GM18909 (cell line): ENCODE data around the gene UGT1A4.

Experiments
- ATAC-seq: cut with Tn5 transposase; IDR thresholded peaks from one replicate; pipeline ENCODE4 v1.9.1; 2021; ENCODE audit warnings: mild to moderate bottlenecking; ENCODE audit not compliant: unreplicated experiment, poor library complexity

UGT1A4 gene

GRCh38 chr2:233779722-233780121, 61.2 kb downstream of the UGT1A4 start:
- ATAC-seq, result no peak

- ATAC-seq, result no peak
Observed at GRCh38 chr2:233780771-233781170, 62.2 kb downstream of the UGT1A4 start.

- ATAC-seq, result no peak
Observed at GRCh38 chr2:233789554-233789953, 71.0 kb downstream of the UGT1A4 start.

GRCh38 chr2:233791151-233791882, 72.8 kb downstream of the UGT1A4 start:
- ATAC-seq, result no peak

- no peak for ATAC-seq
Observed at GRCh38 chr2:233791883-233792329, 73.4 kb downstream of the UGT1A4 start.

- no peak for ATAC-seq
Observed at GRCh38 chr2:233792720-233793119, 74.2 kb downstream of the UGT1A4 start.

- ATAC-seq, result no peak
Observed at GRCh38 chr2:233793465-233794127, 75.1 kb downstream of the UGT1A4 start.

- no peak for ATAC-seq
Observed at GRCh38 chr2:233794128-233794658, 75.7 kb downstream of the UGT1A4 start.

GRCh38 chr2:233795735-233796171, 77.2 kb downstream of the UGT1A4 start:
- ATAC-seq, result no peak

- no peak for ATAC-seq
Observed at GRCh38 chr2:233796254-233796653, 77.7 kb downstream of the UGT1A4 start.

GRCh38 chr2:233798335-233799086, 80.0 kb downstream of the UGT1A4 start:
- no peak for ATAC-seq

GRCh38 chr2:233799087-233799665, 80.6 kb downstream of the UGT1A4 start:
- ATAC-seq, result no peak

- ATAC-seq, result no peak
Observed at GRCh38 chr2:233799716-233800115, 81.2 kb downstream of the UGT1A4 start.

- ATAC-seq, result no peak
Observed at GRCh38 chr2:233800208-233800607, 81.7 kb downstream of the UGT1A4 start.

GRCh38 chr2:233801357-233802131, 83.0 kb downstream of the UGT1A4 start:
- ATAC-seq, result no peak

GRCh38 chr2:233802132-233802815, 83.7 kb downstream of the UGT1A4 start:
- ATAC-seq, result no peak

- ATAC-seq, result no peak
Observed at GRCh38 chr2:233803292-233803911, 84.9 kb downstream of the UGT1A4 start.

- no peak for ATAC-seq
Observed at GRCh38 chr2:233803994-233804393, 85.5 kb downstream of the UGT1A4 start.
